Measurements from ENCODE around the gene RLN3. TPM values are rescaled to one million over a fixed set of nuclear protein-coding genes. Genes with fewer than 3 reads are reported as not detected.

Gene RLN3
- total and polyA plus RNA-seq, 2 of the 8 experiments (the other 6 are each of a cell fraction or from before 2014, with no cell fraction given), result not detected

DNA sequence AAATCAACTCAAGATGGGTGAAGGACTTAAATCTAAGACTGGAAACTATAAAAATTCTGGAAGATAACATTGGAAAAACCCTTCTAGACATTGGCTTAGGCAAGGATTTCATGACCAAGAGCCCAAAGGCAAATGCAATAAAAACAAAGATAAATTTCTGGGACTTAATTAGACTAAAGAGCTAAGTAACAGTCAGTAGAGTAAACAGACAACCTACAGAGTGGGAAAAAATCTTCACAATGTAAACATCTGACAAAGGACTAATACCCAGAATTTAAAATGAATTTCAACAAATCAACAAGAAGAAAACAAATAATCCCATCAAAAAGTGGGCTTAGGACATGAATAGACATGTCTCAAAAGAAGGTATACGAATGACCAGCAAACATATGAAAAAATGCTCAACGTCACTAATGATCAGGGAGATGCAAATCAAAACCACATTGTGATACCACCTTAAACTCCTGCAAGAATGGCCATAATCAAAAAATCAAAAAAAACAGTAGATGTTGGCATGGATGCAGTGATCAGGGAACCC lies 15.5 kb upstream of the RLN3 start:
- Histone ChIP-seq H3K23me2 (ENCODE audit: low read depth, low read length) (no peaks in the 10 kb centered on the region), H3K9ac (replicated peaks in 1 of 4; ENCODE audit: extremely low read depth in 1 of 4, low read depth in 3 of 4, low read length in 3 of 4) (no peak overlapping the region), H3K14ac (ENCODE audit: insufficient read length) (no peak overlapping the region), H3K9me3 (ENCODE audit: insufficient read depth in 2 of 2, low read depth in 1 of 2, low read length in 1 of 2) (0 out of 4 replicates have a peak, but pooled peaks cover 0 to 4% of the 10 kb centered on the region in 2 experiments), H2AK5ac (ENCODE audit: low read depth, low read length) (no peak overlapping the region), H3K18ac (ENCODE audit: extremely low read depth, low read length) (no peak overlapping the region), H4K20me1 (replicated peaks in 1 of 2; ENCODE audit: control insufficient read depth in 1 of 2, insufficient read depth in 2 of 2, low read length in 2 of 2) (no peaks in the 10 kb centered on the region), H3K4ac (replicated peaks; ENCODE audit: insufficient read length, low read depth, low read length) (no peak overlapping the region), H3K79me1 (ENCODE audit: low read depth, low read length) (no peaks in the 10 kb centered on the region), H3K36me3 (ENCODE audit: control insufficient read depth in 2 of 4, insufficient read depth in 4 of 4, low read length in 3 of 4) (no peaks in the 10 kb centered on the region), H3K4me1 (replicated peaks in 1 of 4; ENCODE audit: control insufficient read depth in 3 of 4, insufficient read depth in 4 of 4, low read length in 3 of 4) (no peaks in the 10 kb centered on the region), H2BK5ac (ENCODE audit: low read depth, low read length) (no peak overlapping the region), H3K79me2 (ENCODE audit: control insufficient read depth in 1 of 2, insufficient read depth in 2 of 2, low read length in 2 of 2) (no peaks in the 10 kb centered on the region), H4K8ac (ENCODE audit: extremely low read depth, insufficient read depth, low read length) (no peak overlapping the region), H3K56ac (replicated peaks; ENCODE audit: insufficient read length, low read depth, low read length) (no peak overlapping the region), H4K5ac (ENCODE audit: insufficient read length, low read depth, low read length) (no peak overlapping the region), H3K4me2 (ENCODE audit: insufficient read depth in 1 of 2, low read depth in 2 of 2, low read length in 2 of 2) (no peak overlapping the region), H2BK15ac (ENCODE audit: low read length) (no peak overlapping the region), H3K27ac (ENCODE audit: low read depth, low read length) (no peak overlapping the region), H2BK12ac (ENCODE audit: low read depth, low read length) (no peak overlapping the region), H3K23ac (ENCODE audit: insufficient read length) (no peak overlapping the region), H3K4me3 (ENCODE audit: extremely low read depth in 1 of 4, insufficient read depth in 2 of 4, low read depth in 3 of 4, low read length in 4 of 4) (no peak overlapping the region), H3K27me3 (replicated peaks in 1 of 4; ENCODE audit: control insufficient read depth in 3 of 4, extremely low read depth in 1 of 4, insufficient read depth in 3 of 4, low read length in 3 of 4) (no peaks in the 10 kb centered on the region), H4K91ac (replicated peaks; ENCODE audit: insufficient read length, low read length) (no peak overlapping the region), H2BK20ac (ENCODE audit: low read length) (no peak overlapping the region), H2BK120ac (replicated peaks; ENCODE audit: low read depth, low read length) (no peak overlapping the region), H2AFZ (ENCODE audit: low read length) (no peak overlapping the region)
- no peak for DNase-seq (ENCODE audit: low read depth in 1 of 2, low spot score in 2 of 2)
- POLR2A ChIA-PET (ENCODE audit: partially characterized antibody), result no interaction called here
- FAIRE-seq, result no peak
- WGBS, 2 experiments (ENCODE audit: extremely low coverage in 1 of 2, insufficient coverage in 1 of 2, insufficient read length in 1 of 2, insufficient replicate concordance in 2 of 2, low coverage in 1 of 2, low lambda C conversion rate in 2 of 2, missing lambda C conversion rate in 1 of 2), result 88% methylated on average over 2 of the region's 2 CpGs; no CpG with 5 or more reads in 1 of the 2 experiments
- CTCF ChIA-PET (ENCODE audit: partially characterized antibody), result interaction anchor here (1.0 kb wide), 1 partner anchor 11 kb away, joined by 4 read pairs; no protein-coding TSS in a partner anchor
- TF ChIP-seq SIX5 (IDR thresholded peaks at IDR 0.05; ENCODE audit: low read depth, low read length), result no peak
